SK-N-SH (cell line): ENCODE results near the gene HSPB1. TPM values are rescaled to one million over a fixed set of nuclear protein-coding genes. Genes with fewer than 3 reads are reported as not detected.
"Not testable (repeated sequence)": the region's sequence is repeated elsewhere in the genome, so short reads cannot be mapped to it uniquely, and the experiment has no call there.

Experiments
- CTCF ChIA-PET: fragments of 300-600, 350-600 bp; formaldehyde crosslinking; extraction: SDS; loops from one replicate; lab custom pipeline; 2021; lab: Yijun Ruan, JAX
- POLR2A ChIA-PET: fragments of 350-600 bp; sonication (Branson Sonifier 250); formaldehyde crosslinking; extraction: SDS; loops from one replicate; lab custom pipeline; 2020; ENCODE audit warnings: antibody characterized with exemption, inconsistent platforms; lab: Yijun Ruan, JAX
- DNase-seq: peaks from one replicate; pipeline ENCODE4 v3.0.0; 2012
- H2AFZ ChIP-seq: fragments of 200-600 bp; sonication (generic); 2 replicates; pipeline ENCODE4 v1.8.1; 2016; ENCODE audit warnings: antibody characterized with exemption, mild to moderate bottlenecking, low read depth
- H3F3A ChIP-seq: fragments of 200-600 bp; sonication (generic); replicated peaks from 2 replicates; pipeline ENCODE3; 2016; ENCODE audit warnings: antibody characterized with exemption, mild to moderate bottlenecking; ENCODE audit not compliant: insufficient read depth
- H3K27ac ChIP-seq, 2 experiments: fragments of 200-500 bp in 1 of 2; fragments of 200-600 bp in 1 of 2; sonication (Bioruptor generic) in 1 of 2; sonication (generic), shearing (Covaris generic) in 1 of 2; 2 replicates each; pipeline versions ENCODE4 v1.5.1 to v1.6.1; 2014 to 2016; ENCODE audit warnings: low read depth in 2 of 2, inconsistent platforms in 1 of 2, low read length in 1 of 2, mild to moderate bottlenecking in 1 of 2, mixed read lengths in 1 of 2
- H3K27me3 ChIP-seq: fragments of 200-600 bp; sonication (generic), shearing (Covaris generic); 2 replicates; pipeline ENCODE4 v1.6.1; 2016; ENCODE audit warnings: mixed run types; ENCODE audit not compliant: insufficient read depth
- H3K36me3 ChIP-seq, 2 experiments: fragments of 200-500 bp in 1 of 2; fragments of 200-600 bp in 1 of 2; sonication (Bioruptor generic) in 1 of 2; sonication (generic) in 1 of 2; replicated peaks in 1 of 2; 2 replicates each; pipeline versions ENCODE3 to v1.5.1; 2014 to 2016; ENCODE audit warnings: low read length in 1 of 2, mild to moderate bottlenecking in 1 of 2; ENCODE audit not compliant: insufficient read depth in 2 of 2, control insufficient read depth in 1 of 2
- H3K4me1 ChIP-seq, 2 experiments: fragments of 200-500 bp in 1 of 2; fragments of 200-600 bp in 1 of 2; sonication (Bioruptor generic) in 1 of 2; sonication (generic), shearing (Covaris generic) in 1 of 2; 2 replicates each; pipeline versions ENCODE4 v1.5.1 to v1.6.1; 2014 to 2016; ENCODE audit warnings: low read depth in 1 of 2, low read length in 1 of 2, mixed run types in 1 of 2; ENCODE audit not compliant: insufficient read depth in 2 of 2, control insufficient read depth in 1 of 2
- H3K4me2 ChIP-seq: fragments of 200-600 bp; sonication (generic), shearing (Covaris generic); 2 replicates; pipeline ENCODE4 v1.6.1; 2017; ENCODE audit warnings: mixed run types
- H3K4me3 ChIP-seq, 2 experiments: fragments of 200-500 bp in 1 of 2; fragments of 200-600 bp in 1 of 2; sonication (Bioruptor generic) in 1 of 2; sonication (generic), shearing (Covaris generic) in 1 of 2; 2 replicates each; pipeline versions ENCODE4 v1.5.1 to v1.8.1; 2014 to 2016; ENCODE audit warnings: low read depth in 2 of 2, inconsistent platforms in 1 of 2, low read length in 1 of 2, mild to moderate bottlenecking in 1 of 2, mixed read lengths in 1 of 2, moderate library complexity in 1 of 2
- H3K79me2 ChIP-seq: fragments of 200-600 bp; sonication (generic); 2 replicates; pipeline ENCODE4 v1.8.1; 2017; ENCODE audit warnings: mild to moderate bottlenecking; ENCODE audit not compliant: insufficient read depth
- H3K9ac ChIP-seq: fragments of 200-600 bp; sonication (generic); 2 replicates; pipeline ENCODE4 v1.6.1; 2017; ENCODE audit warnings: mixed run types
- H3K9me2 ChIP-seq: fragments of 200-600 bp; sonication (generic); 2 replicates; pipeline ENCODE4 v1.6.1; 2017; ENCODE audit warnings: mixed run types
- H3K9me3 ChIP-seq: fragments of 200-600 bp; sonication (generic); 2 replicates; pipeline ENCODE4 v1.6.1; 2017; ENCODE audit warnings: mixed run types, mild to moderate bottlenecking, moderate library complexity
- H4K20me1 ChIP-seq: fragments of 200-600 bp; sonication (generic); 2 replicates; pipeline ENCODE4 v1.6.1; 2017; ENCODE audit warnings: mild to moderate bottlenecking, mixed run types; ENCODE audit not compliant: insufficient read depth
- CHD2 ChIP-seq: fragments of 150-350 bp; IDR thresholded peaks from 2 replicates; pipeline ENCODE4 v1.6.1; 2018; ENCODE audit warnings: low read length; ENCODE audit not compliant: partially characterized antibody
- FOSL2 ChIP-seq: IDR thresholded peaks from 2 replicates; pipeline ENCODE4 v1.4.0; 2012; ENCODE audit warnings: low read depth, mild to moderate bottlenecking, moderate library complexity, borderline replicate concordance
- FOXJ3 ChIP-seq: sonication (generic); formaldehyde crosslinking; IDR thresholded peaks from 2 replicates; pipeline ENCODE4 v1.5.1; 2020; ENCODE audit warnings: mild to moderate bottlenecking, missing genetic modification reagents
- FOXM1 ChIP-seq: IDR thresholded peaks from 2 replicates; pipeline ENCODE4 v1.4.0; 2012; ENCODE audit warnings: low read depth, mild to moderate bottlenecking
- GABPA ChIP-seq: IDR thresholded peaks from 2 replicates; pipeline ENCODE4 v1.4.0; 2012; ENCODE audit warnings: low read depth, mild to moderate bottlenecking
- GATA2 ChIP-seq: sonication (generic); formaldehyde crosslinking; IDR thresholded peaks from 2 replicates; pipeline ENCODE4 v1.5.0; 2020; ENCODE audit warnings: mild to moderate bottlenecking, missing genetic modification reagents
- IRF3 ChIP-seq: fragments of 150-350 bp; IDR thresholded peaks from 2 replicates; pipeline ENCODE4 v1.6.1; 2016; ENCODE audit warnings: mild to moderate bottlenecking, low read depth, low read length
- JUND ChIP-seq: IDR thresholded peaks from 2 replicates; pipeline ENCODE4 v1.4.0; 2012
- MAX ChIP-seq: IDR thresholded peaks from 2 replicates; pipeline ENCODE4 v1.4.0; 2012; ENCODE audit warnings: low read depth
- MXI1 ChIP-seq: IDR thresholded peaks from 2 replicates; pipeline ENCODE4 v1.6.1; 2012; ENCODE audit warnings: mild to moderate bottlenecking, low read depth, low read length, improper control_type of control experiment
- NFIC ChIP-seq: IDR thresholded peaks from 2 replicates; pipeline ENCODE4 v1.4.0; 2012; ENCODE audit warnings: borderline replicate concordance
- POLR2AphosphoS5 ChIP-seq: IDR thresholded peaks from 2 replicates; pipeline ENCODE4 v1.6.1; 2012; ENCODE audit warnings: low read depth, low read length
- RAD21 ChIP-seq: IDR thresholded peaks from 2 replicates; pipeline ENCODE4 v1.6.1; 2012; ENCODE audit warnings: mild to moderate bottlenecking, low read length
- RCOR1 ChIP-seq: fragments of 150-350 bp; IDR thresholded peaks from 2 replicates; pipeline ENCODE4 v1.6.1; 2017; ENCODE audit warnings: antibody characterized with exemption, low read length
- RFX5 ChIP-seq: IDR thresholded peaks from 2 replicates; pipeline ENCODE4 v1.6.1; 2012; ENCODE audit warnings: mild to moderate bottlenecking, improper control_type of control experiment, low read length
- SIN3A ChIP-seq: IDR thresholded peaks from 2 replicates; pipeline ENCODE4 v1.6.1; 2012; ENCODE audit warnings: low read depth, mild to moderate bottlenecking, low read length, moderate library complexity, borderline replicate concordance
- TCF12 ChIP-seq: IDR thresholded peaks from 2 replicates; pipeline ENCODE4 v1.4.0; 2012
- TEAD4 ChIP-seq: IDR thresholded peaks from 2 replicates; pipeline ENCODE4 v1.4.0; 2012; ENCODE audit warnings: mild to moderate bottlenecking, borderline replicate concordance; ENCODE audit not compliant: insufficient read depth
- WGBS: methylation state at CpG from one replicate; pipeline ENCODE4 v1.1.6; 2017; ENCODE audit warnings: low lambda C conversion rate; 5-methylcytosine and 5-hydroxymethylcytosine counted together
- polyA plus RNA-seq, 3 experiments: library from polyadenylated mRNA; depleted of rRNA; stranded (reverse); fragments of >200 nt; gene quantifications; 2 replicates each; pipeline ENCODE4 v1.2.3, GENCODE V29; 2012

Gene HSPB1
- polyA plus RNA-seq, 1 of the 3 experiments (the other 2 are of a cell fraction): 824 TPM

- POLR2A ChIA-PET: interaction anchor here (1.0 to 2.5 kb wide), 3 partner anchors 18 to 31 kb away, joined by 3 to 5 read pairs (median 3); no protein-coding TSS in a partner anchor
- Histone ChIP-seq H3K4me2 (no peak overlapping the region), H3F3A (peaks cover 22% of the 10 kb centered on the region), H3K9me3 (no peaks in the 10 kb centered on the region), H3K9me2 (no peaks in the 10 kb centered on the region), H3K79me2 (no peaks in the 10 kb centered on the region), H3K36me3 (no peaks in the 10 kb centered on the region), H3K27me3 (no peaks in the 10 kb centered on the region), H3K9ac (no peak overlapping the region), H2AFZ (no peak overlapping the region), H3K4me1 (peaks cover 8 to 12% of the 10 kb centered on the region in 2 experiments; a peak in 3 of 4 replicates), H4K20me1 (no peaks in the 10 kb centered on the region), H3K27ac (no peak overlapping the region), H3K4me3 (no peak overlapping the region)
- 94% methylated on average over 16 of the region's 16 CpGs for WGBS
- CTCF ChIA-PET: interaction anchor here (0.8 to 31.3 kb wide), 6 partner anchors 12 to 109 kb away, joined by 3 to 774 read pairs (median 7); no protein-coding TSS in a partner anchor
- no peak for TF ChIP-seq GABPA
- no peak for TF ChIP-seq RCOR1
- TF ChIP-seq IRF3: no peak
- no peak for DNase-seq
Measured at GRCh38 chr7:76286842-76287403, 15.6 kb upstream of the HSPB1 start.

GRCh38 chr7:76290847-76291350 is 11.6 kb upstream of the HSPB1 start:
- peak overlapping the region; percentile 69; the same call in 1 of the 2 replicates for H2AFZ ChIP-seq
- ChIA-PET POLR2A (interaction anchor here (1.6 to 2.2 kb wide), 2 partner anchors 23 to 27 kb away, joined by 5 to 6 read pairs; no protein-coding TSS in a partner anchor), CTCF (interaction anchor here (0.7 to 31.3 kb wide), 26 partner anchors 9 to 435 kb away, joined by 3 to 774 read pairs (median 5); partner anchors contain the start of genes HSPB1, SRRM3 and YWHAG)
- H3K27me3 ChIP-seq, H3K36me3 ChIP-seq, DNase-seq, H4K20me1 ChIP-seq, H3K9me2 ChIP-seq, H3K9me3 ChIP-seq, H3K79me2 ChIP-seq: not testable (repeated sequence)
- peak overlapping the region; percentile 71 for H3K4me2 ChIP-seq
- peak overlapping the region; percentile 69 for H3K9ac ChIP-seq
- WGBS: 94% methylated on average over 6 of the region's 6 CpGs
- peaks cover 26 to 36% of the 10 kb centered on the region in 2 experiments; a peak in 3 of 4 replicates for H3K4me1 ChIP-seq
- peak overlapping the region; percentile 40 to 91 for H3K27ac ChIP-seq
- H3K4me3 ChIP-seq: 0 out of 4 replicates have a peak overlapping the region, but pooled peaks of 1 of the 2 experiments have one; percentile 0
- peaks cover 44% of the 10 kb centered on the region for H3F3A ChIP-seq

- no peaks in the 10 kb centered on the region for H3K9me3 ChIP-seq
- H3K4me1 ChIP-seq: peaks cover 26 to 36% of the 10 kb centered on the region in 2 experiments; a peak in 3 of 4 replicates
- H3K4me3 ChIP-seq: peak overlapping the region in 1 of 2 experiments; percentile 0; a peak in 1 of 4 replicates
- H4K20me1 ChIP-seq: no peaks in the 10 kb centered on the region
- H3K9me2 ChIP-seq: no peaks in the 10 kb centered on the region
- POLR2A ChIA-PET: interaction anchor here (1.6 to 2.2 kb wide), 2 partner anchors 23 to 27 kb away, joined by 5 to 6 read pairs; no protein-coding TSS in a partner anchor
- H3K27me3 ChIP-seq: no peaks in the 10 kb centered on the region
- peak overlapping the region; percentile 87 for H2AFZ ChIP-seq
- H3K27ac ChIP-seq: peak overlapping the region; percentile 67 to 91
- CTCF ChIA-PET: interaction anchor here (0.7 to 31.3 kb wide), 29 partner anchors 8 to 435 kb away, joined by 3 to 774 read pairs (median 5); partner anchors contain the start of genes HSPB1, SRRM3 and YWHAG
- H3K9ac ChIP-seq: peak overlapping the region; percentile 69
- 25% methylated on average over 21 of the region's 30 CpGs for WGBS
- H3K36me3 ChIP-seq: no peaks in the 10 kb centered on the region
- peak; percentile 92 for DNase-seq
- H3K79me2 ChIP-seq: no peaks in the 10 kb centered on the region
- H3K4me2 ChIP-seq: peak overlapping the region; percentile 71
- H3F3A ChIP-seq: peaks cover 44% of the 10 kb centered on the region
- TF ChIP-seq TEAD4 (peak; percentile 76; the same call in 1 of the 2 replicates), FOXM1 (peak; percentile 73; the same call in 1 of the 2 replicates), POLR2AphosphoS5 (peak; percentile 51; the same call in 1 of the 2 replicates), NFIC (peak; percentile 48), FOXJ3 (0 out of 2 replicates have a peak, but pooled peaks have one; percentile 17), MAX (peak; percentile 52; the same call in 1 of the 2 replicates), SIN3A (peak; percentile 71; the same call in 1 of the 2 replicates), GATA2 (CRISPR knock-in tag) (no peak), MXI1 (peak; percentile 32; the same call in 1 of the 2 replicates), TCF12 (peak; percentile 78; the same call in 1 of the 2 replicates), JUND (peak; percentile 97), RAD21 (peak; percentile 98), RFX5 (0 out of 2 replicates have a peak, but pooled peaks have one; percentile 22), CHD2 (peak; percentile 62), FOSL2 (peak; percentile 96)
Measured at GRCh38 chr7:76291351-76292212, 10.9 kb upstream of the HSPB1 start.
